Cardiac fibroblast (primary cell): ENCODE data around the gene MACROD2.

Experiments used
- DNase-seq, 2 donors: peaks; one replicate each; pipeline versions ENCODE4 v3.0.0 to v3.0.0-alpha.2; 2010; ENCODE audit warnings: low read depth in 2 of 2
- H3K4me3 ChIP-seq, 2 donors: replicated peaks in 1 of 2; 1 replicate in 1 of 2; 2 replicates in 1 of 2; pipeline ENCODE4 v1.5.1; 2011; ENCODE audit warnings: low read depth in 2 of 2, low read length in 2 of 2, mild to moderate bottlenecking in 2 of 2, moderate library complexity in 1 of 2
- CTCF ChIP-seq: IDR thresholded peaks from one replicate; pipeline ENCODE4 v1.5.1; 2011; ENCODE audit warnings: low read depth, mild to moderate bottlenecking, low read length, inconsistent platforms

MACROD2 gene

GRCh38 chr20:15594158-15594695, 1598.9 kb downstream of the MACROD2 start:
- H3K4me3 ChIP-seq: no peak overlapping the region
- no peak for DNase-seq
- TF ChIP-seq CTCF: no peak

- TF ChIP-seq CTCF: no peak
- DNase-seq: no peak
- H3K4me3 ChIP-seq: no peak overlapping the region
Measured at GRCh38 chr20:15596220-15596890, 1601.0 kb downstream of the MACROD2 start.

- no peak for TF ChIP-seq CTCF
- DNase-seq: no peak
- no peak overlapping the region for H3K4me3 ChIP-seq
Measured at GRCh38 chr20:15597306-15597705, 1602.0 kb downstream of the MACROD2 start.

- no peak for TF ChIP-seq CTCF
- no peak for DNase-seq
- no peak overlapping the region for H3K4me3 ChIP-seq
Measured at GRCh38 chr20:15599961-15600360, 1604.6 kb downstream of the MACROD2 start.

GRCh38 chr20:15600565-15600964, 1605.2 kb downstream of the MACROD2 start:
- H3K4me3 ChIP-seq: no peak overlapping the region
- no peak for DNase-seq
- TF ChIP-seq CTCF: no peak

GRCh38 chr20:15603506-15603905, 1608.2 kb downstream of the MACROD2 start:
- no peak for TF ChIP-seq CTCF
- DNase-seq: no peak
- no peak overlapping the region for H3K4me3 ChIP-seq
